Measurements from ENCODE around the gene RPF1. TPM values are rescaled to one million over a fixed set of nuclear protein-coding genes. Genes with fewer than 3 reads are reported as not detected.

The RPF1 gene
- total RNA-seq, 4 donors from 2014 or later = 27.1 to 63.6 (median 29.4) TPM

DNA sequence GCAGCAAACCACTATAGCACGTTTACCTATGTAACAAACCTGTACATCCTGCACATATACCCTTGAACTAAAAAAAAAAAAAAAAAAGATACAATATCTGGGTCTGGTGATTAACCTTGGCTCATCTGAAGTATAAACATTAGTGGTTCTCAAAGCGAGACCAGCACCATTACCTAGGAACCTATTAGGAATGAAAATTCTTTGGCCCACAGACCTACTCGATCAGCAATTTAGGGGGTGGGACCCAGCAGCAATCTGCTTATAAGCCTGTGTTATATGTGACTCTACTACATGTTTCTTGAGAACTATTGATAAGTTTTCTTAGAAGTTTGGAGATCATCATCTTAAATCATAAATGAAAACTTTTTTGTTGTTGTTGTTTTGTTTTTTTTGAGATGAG lies 17.4 kb downstream of the RPF1 start:
- TF ChIP-seq, protein P1, sequence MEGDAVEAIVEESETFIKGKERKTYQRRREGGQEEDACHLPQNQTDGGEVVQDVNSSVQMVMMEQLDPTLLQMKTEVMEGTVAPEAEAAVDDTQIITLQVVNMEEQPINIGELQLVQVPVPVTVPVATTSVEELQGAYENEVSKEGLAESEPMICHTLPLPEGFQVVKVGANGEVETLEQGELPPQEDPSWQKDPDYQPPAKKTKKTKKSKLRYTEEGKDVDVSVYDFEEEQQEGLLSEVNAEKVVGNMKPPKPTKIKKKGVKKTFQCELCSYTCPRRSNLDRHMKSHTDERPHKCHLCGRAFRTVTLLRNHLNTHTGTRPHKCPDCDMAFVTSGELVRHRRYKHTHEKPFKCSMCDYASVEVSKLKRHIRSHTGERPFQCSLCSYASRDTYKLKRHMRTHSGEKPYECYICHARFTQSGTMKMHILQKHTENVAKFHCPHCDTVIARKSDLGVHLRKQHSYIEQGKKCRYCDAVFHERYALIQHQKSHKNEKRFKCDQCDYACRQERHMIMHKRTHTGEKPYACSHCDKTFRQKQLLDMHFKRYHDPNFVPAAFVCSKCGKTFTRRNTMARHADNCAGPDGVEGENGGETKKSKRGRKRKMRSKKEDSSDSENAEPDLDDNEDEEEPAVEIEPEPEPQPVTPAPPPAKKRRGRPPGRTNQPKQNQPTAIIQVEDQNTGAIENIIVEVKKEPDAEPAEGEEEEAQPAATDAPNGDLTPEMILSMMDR (IDR thresholded peaks at IDR 0.05; ENCODE audit: low read depth) = no peak

DNA sequence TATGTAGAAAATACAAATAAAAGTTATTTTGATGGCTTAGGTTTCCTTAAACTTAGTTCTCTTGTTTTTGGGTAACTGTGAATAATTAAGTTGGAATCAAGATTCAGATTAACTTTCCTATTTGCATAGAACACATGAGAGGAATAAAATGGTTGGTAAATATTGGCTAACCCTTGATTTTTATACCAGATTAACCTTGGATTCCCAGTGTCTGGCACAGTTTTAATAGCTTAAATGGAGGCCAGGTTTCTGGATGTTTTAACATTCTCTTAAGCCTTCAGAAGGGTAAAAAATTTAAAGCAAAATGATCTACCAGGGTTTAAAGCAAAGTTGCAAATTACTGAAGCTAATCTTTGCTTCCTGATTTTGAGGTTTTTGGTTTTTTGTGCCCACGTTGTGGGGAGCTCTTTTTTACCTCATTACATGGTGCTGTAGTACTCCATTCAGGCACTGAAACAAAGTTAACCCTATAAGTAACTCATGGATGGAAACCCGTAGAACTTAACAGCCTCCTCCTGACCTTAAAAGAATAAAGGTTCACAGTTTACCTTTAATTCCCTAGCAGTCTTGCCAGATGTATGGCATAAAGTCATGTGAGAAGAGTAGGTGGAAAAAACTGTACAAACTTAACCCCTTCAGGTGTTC lies 18.7 kb downstream of the RPF1 start:
- TF ChIP-seq, protein P1 (IDR thresholded peaks at IDR 0.05; ENCODE audit: low read depth) = no peak

DNA sequence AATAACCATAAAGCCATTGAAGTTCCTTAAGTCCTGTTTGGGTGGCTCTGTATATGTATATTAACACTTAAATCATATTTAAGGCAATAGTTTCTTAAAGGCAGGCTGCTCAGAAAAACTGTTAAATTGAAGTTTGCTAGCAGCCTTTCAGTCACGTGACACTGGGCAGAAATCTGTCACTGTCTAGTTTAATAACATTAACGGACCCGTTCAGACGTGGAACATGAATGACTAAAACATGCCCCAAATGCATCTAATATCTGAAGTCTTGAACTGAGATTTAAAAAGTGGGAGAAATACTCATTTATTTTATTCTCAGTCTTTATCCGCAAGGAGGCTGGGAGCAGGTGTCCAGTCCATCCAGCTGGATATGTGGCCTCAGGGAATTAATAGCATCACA lies 23.9 kb downstream of the RPF1 start:
- TF ChIP-seq, protein P1 (IDR thresholded peaks at IDR 0.05; ENCODE audit: low read depth) = no peak

DNA sequence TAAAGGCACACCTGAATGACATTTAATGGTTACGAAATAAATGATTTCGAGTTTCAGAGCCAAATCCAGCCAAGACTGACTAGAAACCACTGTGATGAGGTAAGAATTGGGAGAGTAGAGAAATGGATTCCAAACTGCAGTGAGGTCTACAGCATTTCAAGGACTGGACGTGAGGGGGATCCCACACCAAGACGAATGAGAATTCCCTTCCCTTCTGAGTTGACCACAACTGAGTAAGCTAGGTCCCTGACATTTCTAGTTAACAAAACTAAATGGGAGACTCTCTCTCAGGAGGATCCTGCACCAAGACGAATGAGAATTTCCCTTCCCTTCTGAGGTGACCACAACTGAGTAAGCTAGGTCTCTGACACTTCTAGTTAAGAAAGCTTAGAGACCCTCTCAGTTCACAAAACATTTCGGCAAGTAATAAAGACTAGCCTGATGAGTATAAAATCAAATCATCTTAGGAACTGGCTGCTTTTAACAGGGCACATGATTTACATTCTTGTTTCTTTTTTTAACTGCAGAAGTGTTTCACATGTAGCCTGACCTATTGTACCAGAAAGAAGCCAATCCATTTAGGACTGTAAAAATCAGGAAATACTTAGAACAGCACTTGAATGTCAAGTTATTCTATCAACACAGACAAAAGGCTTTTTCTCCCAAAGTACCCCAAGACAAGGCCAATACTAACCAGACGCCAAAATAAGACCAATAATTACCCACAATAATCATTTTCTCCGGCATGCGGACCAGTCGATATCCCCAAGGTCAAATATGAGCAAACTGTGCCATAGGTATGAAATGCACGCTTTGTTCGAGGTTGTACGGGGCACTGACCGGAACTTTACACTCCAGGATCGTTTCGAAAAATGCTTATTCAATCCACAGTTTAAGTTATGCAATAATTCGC lies 25.8 kb downstream of the RPF1 start:
- TF ChIP-seq, protein P1 (IDR thresholded peaks at IDR 0.05; ENCODE audit: low read depth) = no peak

DNA sequence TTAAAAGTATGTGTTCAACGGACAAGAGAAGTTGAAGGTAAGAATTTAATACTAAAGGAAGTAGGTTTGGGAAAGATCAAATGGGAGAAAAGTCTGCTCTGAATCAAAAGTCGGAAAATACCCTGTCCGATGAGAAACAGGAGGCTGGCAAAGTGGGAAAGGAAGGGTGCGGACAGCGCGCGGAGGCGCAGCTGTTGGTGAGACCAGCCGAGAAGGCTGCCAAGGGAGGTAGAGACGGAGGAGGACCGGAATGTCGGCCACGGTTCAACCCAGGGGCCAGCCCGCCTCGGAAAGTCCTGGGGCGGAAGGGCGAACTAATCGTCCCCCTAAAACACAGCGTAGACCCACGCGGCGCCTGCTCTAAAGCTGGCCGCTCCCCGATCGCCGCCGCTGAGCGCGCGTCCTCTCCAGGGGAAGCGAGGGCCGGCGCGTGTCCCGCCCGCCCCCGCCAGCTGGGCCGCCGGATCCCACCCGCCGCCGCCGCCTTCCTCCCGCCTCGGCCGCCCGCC lies 26.5 kb downstream of the RPF1 start:
- TF ChIP-seq, protein P1 (IDR thresholded peaks at IDR 0.05; ENCODE audit: low read depth) = no peak

DNA sequence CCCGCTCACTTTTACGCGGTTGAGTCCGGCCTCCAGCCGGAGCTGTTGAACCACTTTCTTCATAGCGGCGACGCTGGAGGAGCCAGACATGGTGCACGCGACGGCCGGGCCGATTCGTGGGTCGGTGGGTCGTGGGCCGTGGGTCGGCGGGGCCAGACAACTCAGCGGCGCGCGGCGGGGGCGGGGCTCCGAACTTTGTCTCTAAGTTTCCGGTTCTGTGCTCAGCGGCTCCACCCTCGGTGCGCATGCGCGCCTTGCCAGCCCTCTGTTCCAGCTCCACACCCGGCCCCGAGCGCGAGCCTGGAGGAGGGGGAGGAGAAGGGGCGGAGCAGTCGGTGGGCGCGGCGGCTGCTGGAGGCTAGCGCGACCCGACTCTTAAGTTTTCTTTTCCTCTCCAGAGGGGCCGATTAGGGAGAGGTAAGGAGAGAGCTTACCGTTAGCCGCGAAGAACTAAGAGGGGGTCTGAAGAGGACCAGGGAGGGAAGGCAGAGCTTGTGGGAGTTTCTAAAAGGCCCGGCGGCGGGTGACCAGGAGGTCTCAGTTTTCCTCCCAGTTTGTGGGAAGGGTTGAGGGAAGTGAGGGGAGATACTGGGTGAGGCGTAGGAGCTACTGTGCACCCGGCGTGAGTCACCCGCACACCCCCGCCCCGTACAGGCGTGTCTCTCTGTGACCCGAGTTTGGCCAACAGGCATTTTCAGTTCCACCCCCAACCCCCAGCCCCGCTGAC lies 27.1 kb downstream of the RPF1 start, which contains the start of the genes GNG5 and SPATA1:
TSS of gene GNG5 (minus strand) at position 580 of the 727 bp plus-strand sequence. CDS start at position 90, 490 bp downstream.
TSS of gene SPATA1 (plus strand) at position 385 of the 727 bp plus-strand sequence. CDS start 9,974 bp downstream, outside the sequence.
- TF ChIP-seq, protein P1 (IDR thresholded peaks at IDR 0.05; ENCODE audit: low read depth) = no peak

Measured in subcutaneous adipose tissue (tissue), 4 donors.